Measurements from ENCODE around the gene DTX3.
A peak's percentile ranks its signal among the peaks of the same experiment; 100 is the strongest.

Gene DTX3

DNA sequence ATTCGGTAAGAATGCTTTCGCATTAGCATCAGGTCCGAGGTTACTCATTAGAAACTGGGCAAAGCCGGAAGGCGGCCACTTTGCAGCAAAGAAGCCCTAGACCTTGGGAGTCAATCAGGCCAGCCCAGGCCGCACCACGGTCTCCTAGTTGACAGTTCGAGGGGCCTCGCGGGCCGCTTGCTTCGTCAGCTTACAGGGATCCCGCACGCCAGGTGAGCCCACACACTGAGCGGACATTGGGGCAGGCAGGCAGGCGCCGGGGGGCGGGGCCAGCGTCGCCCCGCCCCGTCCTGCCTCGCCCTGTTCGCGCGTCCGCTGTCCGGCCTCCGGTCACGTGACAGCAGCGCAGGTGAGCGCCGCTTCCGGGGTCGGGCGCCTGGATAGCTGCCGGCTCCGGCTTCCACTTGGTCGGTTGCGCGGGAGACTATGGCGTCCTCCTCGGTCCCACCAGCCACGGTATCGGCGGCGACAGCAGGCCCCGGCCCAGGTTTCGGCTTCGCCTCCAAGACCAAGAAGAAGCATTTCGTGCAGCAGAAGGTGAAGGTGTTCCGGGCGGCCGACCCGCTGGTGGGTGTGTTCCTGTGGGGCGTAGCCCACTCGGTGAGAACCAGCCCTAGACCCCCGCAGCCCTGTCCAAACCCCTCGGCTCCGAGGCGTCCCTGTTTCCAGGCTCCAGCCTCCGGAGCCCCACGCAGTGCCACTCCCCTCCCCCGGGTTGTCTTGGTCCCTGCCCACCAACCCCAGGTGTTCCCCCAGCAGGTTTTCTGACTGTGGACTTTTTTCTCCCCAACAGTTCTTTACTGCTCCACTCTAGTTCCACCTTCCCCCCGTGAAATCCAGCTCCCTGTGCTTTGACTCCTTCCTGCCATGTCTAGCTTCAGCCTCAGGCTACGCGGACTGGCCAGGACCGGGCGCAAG lies 13.5 kb upstream of the DTX3 start, which contains the start of gene PIP4K2C (continued):
- TF ChIP-seq, protein P1, sequence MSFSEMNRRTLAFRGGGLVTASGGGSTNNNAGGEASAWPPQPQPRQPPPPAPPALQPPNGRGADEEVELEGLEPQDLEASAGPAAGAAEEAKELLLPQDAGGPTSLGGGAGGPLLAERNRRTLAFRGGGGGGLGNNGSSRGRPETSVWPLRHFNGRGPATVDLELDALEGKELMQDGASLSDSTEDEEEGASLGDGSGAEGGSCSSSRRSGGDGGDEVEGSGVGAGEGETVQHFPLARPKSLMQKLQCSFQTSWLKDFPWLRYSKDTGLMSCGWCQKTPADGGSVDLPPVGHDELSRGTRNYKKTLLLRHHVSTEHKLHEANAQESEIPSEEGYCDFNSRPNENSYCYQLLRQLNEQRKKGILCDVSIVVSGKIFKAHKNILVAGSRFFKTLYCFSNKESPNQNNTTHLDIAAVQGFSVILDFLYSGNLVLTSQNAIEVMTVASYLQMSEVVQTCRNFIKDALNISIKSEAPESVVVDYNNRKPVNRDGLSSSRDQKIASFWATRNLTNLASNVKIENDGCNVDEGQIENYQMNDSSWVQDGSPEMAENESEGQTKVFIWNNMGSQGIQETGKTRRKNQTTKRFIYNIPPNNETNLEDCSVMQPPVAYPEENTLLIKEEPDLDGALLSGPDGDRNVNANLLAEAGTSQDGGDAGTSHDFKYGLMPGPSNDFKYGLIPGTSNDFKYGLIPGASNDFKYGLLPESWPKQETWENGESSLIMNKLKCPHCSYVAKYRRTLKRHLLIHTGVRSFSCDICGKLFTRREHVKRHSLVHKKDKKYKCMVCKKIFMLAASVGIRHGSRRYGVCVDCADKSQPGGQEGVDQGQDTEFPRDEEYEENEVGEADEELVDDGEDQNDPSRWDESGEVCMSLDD (tag by site-specific recombination; IDR thresholded peaks at IDR 0.05) = 0 out of 2 replicates have a peak, but pooled peaks have one; percentile 47
- no peak for TF ChIP-seq MEIS1 (CRISPR knock-in tag; IDR thresholded peaks at IDR 0.05; ENCODE audit: borderline replicate concordance)
- TF ChIP-seq ZNF660 (tag by site-specific recombination; IDR thresholded peaks at IDR 0.05) = no peak; the same call in 1 of the 2 replicates
- no peak for TF ChIP-seq PRDM2 (tag by site-specific recombination; IDR thresholded peaks at IDR 0.05; ENCODE audit: borderline replicate concordance)
- TF ChIP-seq ZNF416 (tag by site-specific recombination; IDR thresholded peaks at IDR 0.05) = no peak
- TF ChIP-seq ZNF629 (tag by site-specific recombination; IDR thresholded peaks at IDR 0.05) = peak; percentile 42; the same call in 1 of the 2 replicates
- no peak for TF ChIP-seq ZFP37 (tag by site-specific recombination; IDR thresholded peaks at IDR 0.05)
- no peak for TF ChIP-seq ZNF670 (tag by site-specific recombination; IDR thresholded peaks at IDR 0.05; ENCODE audit: low read depth)
- TF ChIP-seq ZNF677 (tag by site-specific recombination; IDR thresholded peaks at IDR 0.05) = no peak
- TF ChIP-seq REPIN1 (tag by site-specific recombination; IDR thresholded peaks at IDR 0.05; ENCODE audit: low read depth) = no peak
- TF ChIP-seq PATZ1 (tag by site-specific recombination; IDR thresholded peaks at IDR 0.05) = 0 out of 2 replicates have a peak, but pooled peaks have one; percentile 26
- peak; percentile 69; the same call in 1 of the 2 replicates for TF ChIP-seq ZNF704 (tag by site-specific recombination; IDR thresholded peaks at IDR 0.05)
- peak; percentile 61; the same call in 1 of the 2 replicates for TF ChIP-seq ZBTB7A (tag by site-specific recombination; IDR thresholded peaks at IDR 0.05; ENCODE audit: low read depth)
- TF ChIP-seq ZNF132 (tag by site-specific recombination; IDR thresholded peaks at IDR 0.05; ENCODE audit: borderline replicate concordance) = no peak
- no peak for TF ChIP-seq ZNF555 (tag by site-specific recombination; conservative IDR thresholded peaks at IDR 0.05)
- TF ChIP-seq, protein P2, sequence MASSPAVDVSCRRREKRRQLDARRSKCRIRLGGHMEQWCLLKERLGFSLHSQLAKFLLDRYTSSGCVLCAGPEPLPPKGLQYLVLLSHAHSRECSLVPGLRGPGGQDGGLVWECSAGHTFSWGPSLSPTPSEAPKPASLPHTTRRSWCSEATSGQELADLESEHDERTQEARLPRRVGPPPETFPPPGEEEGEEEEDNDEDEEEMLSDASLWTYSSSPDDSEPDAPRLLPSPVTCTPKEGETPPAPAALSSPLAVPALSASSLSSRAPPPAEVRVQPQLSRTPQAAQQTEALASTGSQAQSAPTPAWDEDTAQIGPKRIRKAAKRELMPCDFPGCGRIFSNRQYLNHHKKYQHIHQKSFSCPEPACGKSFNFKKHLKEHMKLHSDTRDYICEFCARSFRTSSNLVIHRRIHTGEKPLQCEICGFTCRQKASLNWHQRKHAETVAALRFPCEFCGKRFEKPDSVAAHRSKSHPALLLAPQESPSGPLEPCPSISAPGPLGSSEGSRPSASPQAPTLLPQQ (tag by site-specific recombination; IDR thresholded peaks at IDR 0.05) = peak; percentile 57; the same call in 1 of the 2 replicates
- TF ChIP-seq ZNF121 (tag by site-specific recombination; IDR thresholded peaks at IDR 0.05) = no peak
- TF ChIP-seq, protein P3, sequence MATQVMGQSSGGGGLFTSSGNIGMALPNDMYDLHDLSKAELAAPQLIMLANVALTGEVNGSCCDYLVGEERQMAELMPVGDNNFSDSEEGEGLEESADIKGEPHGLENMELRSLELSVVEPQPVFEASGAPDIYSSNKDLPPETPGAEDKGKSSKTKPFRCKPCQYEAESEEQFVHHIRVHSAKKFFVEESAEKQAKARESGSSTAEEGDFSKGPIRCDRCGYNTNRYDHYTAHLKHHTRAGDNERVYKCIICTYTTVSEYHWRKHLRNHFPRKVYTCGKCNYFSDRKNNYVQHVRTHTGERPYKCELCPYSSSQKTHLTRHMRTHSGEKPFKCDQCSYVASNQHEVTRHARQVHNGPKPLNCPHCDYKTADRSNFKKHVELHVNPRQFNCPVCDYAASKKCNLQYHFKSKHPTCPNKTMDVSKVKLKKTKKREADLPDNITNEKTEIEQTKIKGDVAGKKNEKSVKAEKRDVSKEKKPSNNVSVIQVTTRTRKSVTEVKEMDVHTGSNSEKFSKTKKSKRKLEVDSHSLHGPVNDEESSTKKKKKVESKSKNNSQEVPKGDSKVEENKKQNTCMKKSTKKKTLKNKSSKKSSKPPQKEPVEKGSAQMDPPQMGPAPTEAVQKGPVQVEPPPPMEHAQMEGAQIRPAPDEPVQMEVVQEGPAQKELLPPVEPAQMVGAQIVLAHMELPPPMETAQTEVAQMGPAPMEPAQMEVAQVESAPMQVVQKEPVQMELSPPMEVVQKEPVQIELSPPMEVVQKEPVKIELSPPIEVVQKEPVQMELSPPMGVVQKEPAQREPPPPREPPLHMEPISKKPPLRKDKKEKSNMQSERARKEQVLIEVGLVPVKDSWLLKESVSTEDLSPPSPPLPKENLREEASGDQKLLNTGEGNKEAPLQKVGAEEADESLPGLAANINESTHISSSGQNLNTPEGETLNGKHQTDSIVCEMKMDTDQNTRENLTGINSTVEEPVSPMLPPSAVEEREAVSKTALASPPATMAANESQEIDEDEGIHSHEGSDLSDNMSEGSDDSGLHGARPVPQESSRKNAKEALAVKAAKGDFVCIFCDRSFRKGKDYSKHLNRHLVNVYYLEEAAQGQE (tag by site-specific recombination; IDR thresholded peaks at IDR 0.05) = peak; percentile 69
- no peak for TF ChIP-seq ZNF175 (tag by site-specific recombination; IDR thresholded peaks at IDR 0.05)
- TF ChIP-seq ZBTB17 (tag by site-specific recombination; IDR thresholded peaks at IDR 0.05) = peak; percentile 59; the same call in 1 of the 2 replicates
- peak; percentile 55 for TF ChIP-seq SCRT2 (tag by site-specific recombination; IDR thresholded peaks at IDR 0.05)
